SK-N-SH treated with all-trans-retinoic acid at 6 μM for 48 hours (cell line): ENCODE measurements around the gene RPS6KB2.

Experiments used
- ATAC-seq: fragments of 200-7000 bp; cut with Tn5 transposase; 3 replicates; pipeline ENCODE4 v1.9.1; 2020; ENCODE audit warnings: mild to moderate bottlenecking, moderate library complexity
- ARNTL ChIP-seq: fragments of 450-650 bp; formaldehyde crosslinking; IDR thresholded peaks from 2 replicates; pipeline ENCODE4 v1.5.0; 2020; ENCODE audit warnings: low read depth, mild to moderate bottlenecking, moderate library complexity, borderline replicate concordance
- CSDC2 ChIP-seq: fragments of 250-450 bp; sonication (Bioruptor Pico); IDR thresholded peaks from 2 replicates; pipeline ENCODE4 v1.5.0; 2020; ENCODE audit warnings: mild to moderate bottlenecking, moderate library complexity
- CSRNP3 ChIP-seq: fragments of 250-450 bp; sonication (Bioruptor Pico); IDR thresholded peaks from 2 replicates; pipeline ENCODE4 v1.5.1; 2021; ENCODE audit warnings: mild to moderate bottlenecking, moderate library complexity
- ESRRG ChIP-seq: fragments of 250-450 bp; sonication (Bioruptor Pico); IDR thresholded peaks from 2 replicates; pipeline ENCODE4 v1.6.1; 2021; ENCODE audit warnings: mild to moderate bottlenecking
- GLIS3 ChIP-seq: fragments of 250-450 bp; sonication (Bioruptor Pico); IDR thresholded peaks from 2 replicates; pipeline ENCODE4 v1.5.0; 2020; ENCODE audit warnings: mild to moderate bottlenecking, moderate library complexity
- ISL1 ChIP-seq: fragments of 250-450 bp; sonication (Bioruptor Pico); IDR thresholded peaks from 2 replicates; pipeline ENCODE4 v2.1.2; 2022; ENCODE audit warnings: mild to moderate bottlenecking, moderate library complexity
- PATZ1 ChIP-seq: fragments of 250-450 bp; sonication (Bioruptor Pico); IDR thresholded peaks from 2 replicates; pipeline ENCODE4 v1.8.0; 2020; ENCODE audit warnings: mild to moderate bottlenecking, moderate library complexity, borderline replicate concordance
- PPARA ChIP-seq: fragments of 250-450 bp; sonication (Bioruptor Pico); IDR thresholded peaks from 2 replicates; pipeline ENCODE4 v1.5.0; 2020; ENCODE audit warnings: mild to moderate bottlenecking, borderline replicate concordance
- RARB ChIP-seq: fragments of 250-450 bp; sonication (Bioruptor Pico); IDR thresholded peaks from 2 replicates; pipeline ENCODE4 v1.8.0; 2021; ENCODE audit warnings: mild to moderate bottlenecking, moderate library complexity
- SNAI2 ChIP-seq: fragments of 250-450 bp; sonication (Bioruptor Pico); IDR thresholded peaks from 2 replicates; pipeline ENCODE4 v1.5.0; 2020; ENCODE audit warnings: mild to moderate bottlenecking, moderate library complexity
- TOX ChIP-seq: fragments of 250-450 bp; sonication (Bioruptor Pico); IDR thresholded peaks from 2 replicates; pipeline ENCODE4 v1.8.0; 2021; ENCODE audit warnings: mild to moderate bottlenecking, moderate library complexity, borderline replicate concordance
- TSHZ2 ChIP-seq: fragments of 250-450 bp; sonication (Bioruptor Pico); IDR thresholded peaks from 2 replicates; pipeline ENCODE4 v1.5.0; 2020; ENCODE audit warnings: mild to moderate bottlenecking, moderate library complexity
- ZFP3 ChIP-seq: fragments of 250-450 bp; sonication (Bioruptor Pico); IDR thresholded peaks from 2 replicates; pipeline ENCODE4 v1.5.0; 2020; ENCODE audit warnings: mild to moderate bottlenecking, moderate library complexity
- ZNF565 ChIP-seq: fragments of 450-650 bp; formaldehyde crosslinking; conservative IDR thresholded peaks from 2 replicates; pipeline ENCODE4 v1.5.0; 2020; ENCODE audit warnings: low read depth, mild to moderate bottlenecking, moderate library complexity
- ZNF70 ChIP-seq: fragments of 450-650 bp; formaldehyde crosslinking; IDR thresholded peaks from 2 replicates; pipeline ENCODE4 v1.5.0; 2020; ENCODE audit warnings: mild to moderate bottlenecking, moderate library complexity
- ZNF8 ChIP-seq: fragments of 450-650 bp; formaldehyde crosslinking; IDR thresholded peaks from 2 replicates; pipeline ENCODE4 v1.5.0; 2020; ENCODE audit warnings: mild to moderate bottlenecking, moderate library complexity

Gene RPS6KB2

GRCh38 chr11:67405196-67405567, 23.1 kb upstream of the RPS6KB2 start:
- no peak for ATAC-seq
- TF ChIP-seq TOX (CRISPR knock-in tag) (no peak), PPARA (no peak), RARB (CRISPR knock-in tag) (no peak), ESRRG (no peak)

GRCh38 chr11:67405688-67406339, 22.5 kb upstream of the RPS6KB2 start:
- TF ChIP-seq GLIS3 (no peak), TSHZ2 (CRISPR knock-in tag) (no peak)
- no peak for ATAC-seq

GRCh38 chr11:67406420-67406968, 21.8 kb upstream of the RPS6KB2 start:
- no peak for ATAC-seq
- TF ChIP-seq TOX (CRISPR knock-in tag): no peak
- TF ChIP-seq GLIS3: no peak
- no peak for TF ChIP-seq CSDC2 (CRISPR knock-in tag)
- no peak for TF ChIP-seq ISL1 (CRISPR knock-in tag)
- no peak for TF ChIP-seq TSHZ2 (CRISPR knock-in tag)
- TF ChIP-seq ZNF70 (CRISPR knock-in tag): no peak
- no peak for TF ChIP-seq ZNF8 (CRISPR knock-in tag)
- no peak for TF ChIP-seq PATZ1 (CRISPR knock-in tag)
- no peak for TF ChIP-seq ZFP3 (CRISPR knock-in tag)
- no peak for TF ChIP-seq ZNF565 (CRISPR knock-in tag)
- TF ChIP-seq SNAI2 (CRISPR knock-in tag): no peak
- no peak for TF ChIP-seq CSRNP3 (CRISPR knock-in tag)
- no peak for TF ChIP-seq ESRRG
- TF ChIP-seq ARNTL: no peak
- TF ChIP-seq, all 23 proteins: peak for 0

- TF ChIP-seq ISL1 (CRISPR knock-in tag): no peak
- TF ChIP-seq TOX (CRISPR knock-in tag): no peak
- ATAC-seq: peak; percentile 19; the same call in 2 of the 3 replicates
These were observed 21.2 kb upstream of the RPS6KB2 start for GRCh38 chr11:67406969-67407687.
